IPS DF 6.9 (cell line): ENCODE results near the gene ZBTB9.

Experiments used
- DNase-seq: peaks from one replicate; pipeline ENCODE4 v3.0.0-alpha.2; 2013; ENCODE audit warnings: low read depth, low spot score
- H3K27ac ChIP-seq: one replicate; pipeline ENCODE4 v1.5.1; 2013; ENCODE audit warnings: low read length, control low read depth
- H3K27me3 ChIP-seq: 2 replicates; pipeline ENCODE4 v1.6.1; 2013; ENCODE audit warnings: mild to moderate bottlenecking, low read length; ENCODE audit not compliant: control insufficient read depth, insufficient read depth
- H3K36me3 ChIP-seq: 2 replicates; pipeline ENCODE4 v1.6.1; 2013; ENCODE audit warnings: low read length; ENCODE audit not compliant: control insufficient read depth, insufficient read depth
- H3K4me1 ChIP-seq: 2 replicates; pipeline ENCODE4 v1.6.1; 2013; ENCODE audit warnings: low read length; ENCODE audit not compliant: control insufficient read depth, insufficient read depth
- H3K4me3 ChIP-seq: 2 replicates; pipeline ENCODE4 v1.5.1; 2013; ENCODE audit warnings: mild to moderate bottlenecking, low read length
- H3K9me3 ChIP-seq: 2 replicates; pipeline ENCODE4 v1.6.1; 2013; ENCODE audit warnings: low read length, inconsistent platforms; ENCODE audit not compliant: control insufficient read depth, insufficient read depth
- WGBS: extraction: QIAGEN DNeasy Blood & Tissue Kit; methylation state at CpG from one replicate; pipeline ENCODE4 v1.1.7; 2013; ENCODE audit warnings: mixed read lengths, missing lambda C conversion rate; ENCODE audit not compliant: insufficient read length, insufficient coverage; 5-methylcytosine and 5-hydroxymethylcytosine counted together

Gene ZBTB9

GRCh38 chr6:33434961-33435360, 19.4 kb upstream of the ZBTB9 start:
- peaks cover 6% of the 10 kb centered on the region; the same call in 1 of the 2 replicates for H3K4me1 ChIP-seq
- WGBS, result no CpG with 5 or more reads among the region's 4 CpGs
- DNase-seq, result no peak
- H3K27me3 ChIP-seq, result no peaks in the 10 kb centered on the region
- H3K9me3 ChIP-seq, result no peaks in the 10 kb centered on the region
- peaks cover 28% of the 10 kb centered on the region for H3K36me3 ChIP-seq
- no peak overlapping the region for H3K27ac ChIP-seq
- no peak overlapping the region for H3K4me3 ChIP-seq

DNA sequence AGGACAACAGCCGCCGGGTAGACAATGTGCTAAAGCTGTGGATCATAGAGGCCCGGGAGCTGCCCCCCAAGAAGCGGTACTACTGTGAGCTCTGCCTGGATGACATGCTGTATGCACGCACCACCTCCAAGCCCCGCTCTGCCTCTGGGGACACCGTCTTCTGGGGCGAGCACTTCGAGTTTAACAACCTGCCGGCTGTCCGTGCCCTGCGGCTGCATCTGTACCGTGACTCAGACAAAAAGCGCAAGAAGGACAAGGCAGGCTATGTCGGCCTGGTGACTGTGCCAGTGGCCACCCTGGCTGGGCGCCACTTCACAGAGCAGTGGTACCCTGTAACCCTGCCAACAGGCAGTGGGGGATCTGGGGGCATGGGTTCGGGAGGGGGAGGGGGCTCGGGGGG, 16.7 kb upstream of the ZBTB9 start:
- WGBS, result no CpG with 5 or more reads among the region's 18 CpGs
- Histone ChIP-seq H3K4me3 (no peak overlapping the region), H3K27ac (no peak overlapping the region), H3K36me3 (peaks cover 52% of the 10 kb centered on the region), H3K9me3 (no peaks in the 10 kb centered on the region), H3K27me3 (no peaks in the 10 kb centered on the region), H3K4me1 (peaks cover 1% of the 10 kb centered on the region; the same call in 1 of the 2 replicates)
- no peak for DNase-seq

DNA sequence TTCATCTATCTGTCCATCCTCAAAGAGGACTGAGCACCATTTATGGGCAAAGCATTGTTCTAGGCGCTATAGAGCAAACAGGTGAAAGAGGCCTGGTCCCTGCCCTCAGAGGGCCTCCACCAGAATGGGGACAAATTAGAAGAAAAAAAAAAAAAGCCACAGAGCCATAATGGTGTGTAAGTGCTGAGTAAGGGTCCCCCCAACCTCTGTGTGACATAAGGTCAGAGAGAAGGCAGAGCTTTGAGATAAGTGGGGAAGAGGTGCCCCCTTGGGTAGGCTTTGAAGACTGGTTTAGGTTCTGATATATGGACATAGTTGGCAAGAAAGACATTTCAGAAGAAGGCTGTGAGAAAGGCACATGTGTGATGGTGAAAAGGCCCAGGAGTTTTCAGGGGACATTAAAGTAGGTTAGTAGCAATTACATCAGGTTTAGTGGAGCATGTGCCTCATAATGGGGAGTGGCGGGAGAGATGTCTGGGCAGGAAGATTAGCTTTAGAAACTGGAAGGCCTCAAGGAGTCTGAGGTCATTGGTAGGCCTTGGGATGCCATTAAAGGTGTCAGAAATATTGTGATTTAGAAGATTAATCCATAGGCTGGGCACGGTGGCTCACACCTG, 15.3 kb upstream of the ZBTB9 start:
- no CpG with 5 or more reads among the region's 3 CpGs for WGBS
- H3K9me3 ChIP-seq, result no peaks in the 10 kb centered on the region
- no peak for DNase-seq
- H3K36me3 ChIP-seq, result peaks cover 64% of the 10 kb centered on the region
- no peak overlapping the region for H3K27ac ChIP-seq
- H3K27me3 ChIP-seq, result no peaks in the 10 kb centered on the region
- no peak overlapping the region for H3K4me3 ChIP-seq
- no peaks in the 10 kb centered on the region for H3K4me1 ChIP-seq

DNA sequence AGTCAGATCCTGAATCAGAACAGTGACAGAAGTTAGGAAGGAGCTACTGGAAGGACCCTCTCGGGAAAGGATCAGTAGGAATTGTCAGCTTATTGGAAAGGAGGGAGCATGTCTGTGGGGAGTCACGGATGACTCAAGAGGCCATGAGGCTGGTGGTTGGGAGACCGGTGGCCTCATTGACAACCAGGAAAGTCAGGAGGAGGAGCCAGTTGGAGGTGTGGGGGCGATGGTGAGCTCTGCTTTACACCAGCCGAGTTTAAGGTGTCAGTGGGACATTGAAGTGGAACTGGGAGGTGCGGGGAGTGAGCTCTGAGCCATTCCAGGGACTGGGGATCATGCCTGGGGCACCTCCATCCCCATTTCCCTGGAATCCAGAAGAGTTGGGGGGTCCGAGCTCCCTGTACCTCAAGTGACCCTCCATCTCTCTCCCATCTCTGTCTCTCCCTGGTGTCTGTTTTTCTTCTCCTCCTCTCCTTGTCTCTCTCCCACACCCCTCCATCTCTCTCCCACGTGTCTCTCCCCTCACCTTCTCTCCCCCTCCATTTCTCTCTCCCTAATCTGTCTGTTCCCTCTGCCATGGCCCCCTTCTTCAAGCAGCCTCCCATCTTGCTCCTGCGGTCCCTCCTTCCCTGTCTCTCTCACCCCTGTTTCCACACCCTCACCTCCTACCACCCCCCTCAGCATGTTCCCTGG, 14.3 kb upstream of the ZBTB9 start:
- WGBS, result no CpG with 5 or more reads among the region's 9 CpGs
- DNase-seq, result no peak
- H3K9me3 ChIP-seq, result no peaks in the 10 kb centered on the region
- H3K27me3 ChIP-seq, result no peaks in the 10 kb centered on the region
- no peak overlapping the region for H3K4me3 ChIP-seq
- H3K27ac ChIP-seq, result no peak overlapping the region
- no peaks in the 10 kb centered on the region for H3K4me1 ChIP-seq
- peaks cover 72% of the 10 kb centered on the region for H3K36me3 ChIP-seq

GRCh38 chr6:33440649-33441309, 13.6 kb upstream of the ZBTB9 start:
- no peak for DNase-seq
- no CpG with 5 or more reads among the region's 19 CpGs for WGBS
- Histone ChIP-seq H3K27ac (no peak overlapping the region), H3K9me3 (no peaks in the 10 kb centered on the region), H3K4me3 (no peak overlapping the region), H3K4me1 (no peaks in the 10 kb centered on the region), H3K36me3 (peaks cover 65% of the 10 kb centered on the region), H3K27me3 (no peaks in the 10 kb centered on the region)

- Histone ChIP-seq H3K36me3 (peaks cover 68% of the 10 kb centered on the region), H3K27ac (no peak overlapping the region), H3K4me1 (no peaks in the 10 kb centered on the region), H3K27me3 (no peaks in the 10 kb centered on the region), H3K4me3 (no peak overlapping the region), H3K9me3 (no peaks in the 10 kb centered on the region)
- DNase-seq, result no peak
- WGBS, result no CpG with 5 or more reads among the region's 9 CpGs
These were observed 12.9 kb upstream of the ZBTB9 start for GRCh38 chr6:33441457-33441856.

- H3K9me3 ChIP-seq, result no peaks in the 10 kb centered on the region
- H3K4me3 ChIP-seq, result no peak overlapping the region
- DNase-seq, result no peak
- WGBS, result no CpG with 5 or more reads among the region's 8 CpGs
- no peak overlapping the region for H3K27ac ChIP-seq
- H3K4me1 ChIP-seq, result no peaks in the 10 kb centered on the region
- peaks cover 74% of the 10 kb centered on the region for H3K36me3 ChIP-seq
- H3K27me3 ChIP-seq, result no peaks in the 10 kb centered on the region
These were observed 12.1 kb upstream of the ZBTB9 start for GRCh38 chr6:33442283-33442682.

- H3K27me3 ChIP-seq, result no peaks in the 10 kb centered on the region
- H3K9me3 ChIP-seq, result no peaks in the 10 kb centered on the region
- H3K4me1 ChIP-seq, result no peaks in the 10 kb centered on the region
- H3K4me3 ChIP-seq, result no peak overlapping the region
- no peak for DNase-seq
- peaks cover 75% of the 10 kb centered on the region for H3K36me3 ChIP-seq
- no peak overlapping the region for H3K27ac ChIP-seq
- WGBS, result no CpG with 5 or more reads among the region's 17 CpGs
These were observed 11.4 kb upstream of the ZBTB9 start for GRCh38 chr6:33443025-33443424.

- WGBS, result no CpG with 5 or more reads among the region's 18 CpGs
- Histone ChIP-seq H3K36me3 (peaks cover 75% of the 10 kb centered on the region), H3K9me3 (no peaks in the 10 kb centered on the region), H3K4me1 (no peaks in the 10 kb centered on the region), H3K27me3 (no peaks in the 10 kb centered on the region), H3K4me3 (no peak overlapping the region), H3K27ac (no peak overlapping the region)
- DNase-seq, result no peak
These were observed 10.5 kb upstream of the ZBTB9 start for GRCh38 chr6:33443619-33444504.

GRCh38 chr6:33445119-33445603, 9.2 kb upstream of the ZBTB9 start:
- no peak for DNase-seq
- no peak overlapping the region for H3K27ac ChIP-seq
- no peaks in the 10 kb centered on the region for H3K27me3 ChIP-seq
- H3K36me3 ChIP-seq, result peaks cover 79% of the 10 kb centered on the region
- no peaks in the 10 kb centered on the region for H3K9me3 ChIP-seq
- no CpG with 5 or more reads among the region's 3 CpGs for WGBS
- no peak overlapping the region for H3K4me3 ChIP-seq
- no peaks in the 10 kb centered on the region for H3K4me1 ChIP-seq
